Measurements from ENCODE around the gene SLC35F3. TPM values are rescaled to one million over a fixed set of nuclear protein-coding genes. Genes with fewer than 3 reads are reported as not detected.

SLC35F3 gene
- total and polyA plus RNA-seq, 2 experiments from 2014 or later = 0.80 to 1.3 TPM

- no peak for DNase-seq (ENCODE audit: low spot score)
- Histone ChIP-seq H3K4me3 (no peak overlapping the region), H3K79me2 (no peaks in the 10 kb centered on the region), H3K36me3 (replicated peaks; ENCODE audit: insufficient read depth, low read depth) (no peaks in the 10 kb centered on the region), H3K9me3 (ENCODE audit: low read depth) (no peaks in the 10 kb centered on the region), H3K4me1 (ENCODE audit: insufficient read depth) (no peaks in the 10 kb centered on the region), H3K27me3 (no peaks in the 10 kb centered on the region), H4K20me1 (ENCODE audit: insufficient read depth, poor library complexity, severe bottlenecking) (no peaks in the 10 kb centered on the region), H3K4me2 (no peak overlapping the region), H3K9me2 (replicated peaks; ENCODE audit: insufficient read depth) (no peaks in the 10 kb centered on the region), H2AFZ (no peak overlapping the region), H3K27ac (no peak overlapping the region)
- no peak for TF ChIP-seq EZH2phosphoT487 (IDR thresholded peaks at IDR 0.05; ENCODE audit: low read depth, severe bottlenecking, unreplicated experiment)
- TF ChIP-seq CTCF (IDR thresholded peaks at IDR 0.05; ENCODE audit: poor library complexity) = no peak
- no peak for TF ChIP-seq EZH2 (IDR thresholded peaks at IDR 0.05; ENCODE audit: borderline replicate concordance)
- WGBS (ENCODE audit: low lambda C conversion rate, missing lambda C conversion rate) = 97% methylated on average over 4 of the region's 4 CpGs
Measured at GRCh38 chr1:234018816-234019215, 114.3 kb downstream of the SLC35F3 start.

GRCh38 chr1:234019387-234019786 is 114.9 kb downstream of the SLC35F3 start:
- no peaks in the 10 kb centered on the region for H3K9me2 ChIP-seq (replicated peaks; ENCODE audit: insufficient read depth)
- H3K4me1 ChIP-seq (ENCODE audit: insufficient read depth) = no peaks in the 10 kb centered on the region
- no peak for TF ChIP-seq EZH2 (IDR thresholded peaks at IDR 0.05; ENCODE audit: borderline replicate concordance)
- TF ChIP-seq EZH2phosphoT487 (IDR thresholded peaks at IDR 0.05; ENCODE audit: low read depth, severe bottlenecking, unreplicated experiment) = no peak
- no peak for TF ChIP-seq CTCF (IDR thresholded peaks at IDR 0.05; ENCODE audit: poor library complexity)
- H3K27me3 ChIP-seq = no peaks in the 10 kb centered on the region
- WGBS (ENCODE audit: low lambda C conversion rate, missing lambda C conversion rate) = 100% methylated on average over 2 of the region's 2 CpGs
- no peak overlapping the region for H3K27ac ChIP-seq
- H3K4me2 ChIP-seq = no peak overlapping the region
- H2AFZ ChIP-seq = no peak overlapping the region
- no peak for DNase-seq (ENCODE audit: low spot score)
- H4K20me1 ChIP-seq (ENCODE audit: insufficient read depth, poor library complexity, severe bottlenecking) = no peaks in the 10 kb centered on the region
- H3K9me3 ChIP-seq (ENCODE audit: low read depth) = no peaks in the 10 kb centered on the region
- no peak overlapping the region for H3K4me3 ChIP-seq
- no peaks in the 10 kb centered on the region for H3K36me3 ChIP-seq (replicated peaks; ENCODE audit: insufficient read depth, low read depth)
- no peaks in the 10 kb centered on the region for H3K79me2 ChIP-seq

- no peak for DNase-seq (ENCODE audit: low spot score)
- H3K79me2 ChIP-seq = no peaks in the 10 kb centered on the region
- no peaks in the 10 kb centered on the region for H3K27me3 ChIP-seq
- no peaks in the 10 kb centered on the region for H3K9me2 ChIP-seq (replicated peaks; ENCODE audit: insufficient read depth)
- H3K4me3 ChIP-seq = no peak overlapping the region
- H3K36me3 ChIP-seq (replicated peaks; ENCODE audit: insufficient read depth, low read depth) = no peaks in the 10 kb centered on the region
- WGBS (ENCODE audit: low lambda C conversion rate, missing lambda C conversion rate) = 83% methylated on average over 2 of the region's 2 CpGs
- TF ChIP-seq EZH2phosphoT487 (IDR thresholded peaks at IDR 0.05; ENCODE audit: low read depth, severe bottlenecking, unreplicated experiment) (no peak), EZH2 (IDR thresholded peaks at IDR 0.05; ENCODE audit: borderline replicate concordance) (no peak), CTCF (IDR thresholded peaks at IDR 0.05; ENCODE audit: poor library complexity) (no peak)
- no peak overlapping the region for H2AFZ ChIP-seq
- H3K4me2 ChIP-seq = no peak overlapping the region
- no peaks in the 10 kb centered on the region for H4K20me1 ChIP-seq (ENCODE audit: insufficient read depth, poor library complexity, severe bottlenecking)
- no peaks in the 10 kb centered on the region for H3K9me3 ChIP-seq (ENCODE audit: low read depth)
- H3K4me1 ChIP-seq (ENCODE audit: insufficient read depth) = no peaks in the 10 kb centered on the region
- no peak overlapping the region for H3K27ac ChIP-seq
Measured at GRCh38 chr1:234022302-234022701, 117.8 kb downstream of the SLC35F3 start.

- H3K4me2 ChIP-seq = no peak overlapping the region
- no peak overlapping the region for H3K4me3 ChIP-seq
- H3K79me2 ChIP-seq = no peaks in the 10 kb centered on the region
- no peaks in the 10 kb centered on the region for H3K27me3 ChIP-seq
- no peak for TF ChIP-seq EZH2 (IDR thresholded peaks at IDR 0.05; ENCODE audit: borderline replicate concordance)
- TF ChIP-seq CTCF (IDR thresholded peaks at IDR 0.05; ENCODE audit: poor library complexity) = no peak
- TF ChIP-seq EZH2phosphoT487 (IDR thresholded peaks at IDR 0.05; ENCODE audit: low read depth, severe bottlenecking, unreplicated experiment) = no peak
- no peak overlapping the region for H3K27ac ChIP-seq
- no peaks in the 10 kb centered on the region for H3K9me2 ChIP-seq (replicated peaks; ENCODE audit: insufficient read depth)
- DNase-seq (ENCODE audit: low spot score) = no peak
- no peaks in the 10 kb centered on the region for H4K20me1 ChIP-seq (ENCODE audit: insufficient read depth, poor library complexity, severe bottlenecking)
- H3K4me1 ChIP-seq (ENCODE audit: insufficient read depth) = no peaks in the 10 kb centered on the region
- 88% methylated on average over 8 of the region's 8 CpGs for WGBS (ENCODE audit: low lambda C conversion rate, missing lambda C conversion rate)
- no peaks in the 10 kb centered on the region for H3K36me3 ChIP-seq (replicated peaks; ENCODE audit: insufficient read depth, low read depth)
- H2AFZ ChIP-seq = no peak overlapping the region
- no peaks in the 10 kb centered on the region for H3K9me3 ChIP-seq (ENCODE audit: low read depth)
Measured at GRCh38 chr1:234039603-234040002, 135.1 kb downstream of the SLC35F3 start.
